ENCODE results near the gene DDX24. TPM values are rescaled to one million over a fixed set of nuclear protein-coding genes. Genes with fewer than 3 reads are reported as not detected.

The DDX24 gene
- total and polyA plus RNA-seq, 2 of the 8 experiments (the other 6 are each of a cell fraction or from before 2014, with no cell fraction given): 89.0 to 201 TPM

- Histone ChIP-seq H4K20me1 (replicated peaks in 1 of 2; ENCODE audit: control insufficient read depth in 1 of 2, insufficient read depth in 2 of 2, low read length in 2 of 2) (no peaks in the 10 kb centered on the region), H2AFZ (ENCODE audit: low read length) (no peak overlapping the region), H3K79me1 (ENCODE audit: low read depth, low read length) (no peaks in the 10 kb centered on the region), H2BK12ac (ENCODE audit: low read depth, low read length) (no peak overlapping the region), H3K14ac (ENCODE audit: insufficient read length) (no peak overlapping the region), H2BK120ac (replicated peaks; ENCODE audit: low read depth, low read length) (no peak overlapping the region), H3K4me3 (ENCODE audit: extremely low read depth in 1 of 4, insufficient read depth in 2 of 4, low read depth in 3 of 4, low read length in 4 of 4) (no peak overlapping the region), H3K4ac (replicated peaks; ENCODE audit: insufficient read length, low read depth, low read length) (no peak overlapping the region), H3K23ac (ENCODE audit: insufficient read length) (no peak overlapping the region), H2AK5ac (ENCODE audit: low read depth, low read length) (no peak overlapping the region), H3K79me2 (ENCODE audit: control insufficient read depth in 1 of 2, insufficient read depth in 2 of 2, low read length in 2 of 2) (no peaks in the 10 kb centered on the region), H3K9me3 (ENCODE audit: insufficient read depth in 2 of 2, low read depth in 1 of 2, low read length in 1 of 2) (no peaks in the 10 kb centered on the region), H3K4me1 (replicated peaks in 1 of 4; ENCODE audit: control insufficient read depth in 3 of 4, insufficient read depth in 4 of 4, low read length in 3 of 4) (no peaks in the 10 kb centered on the region), H4K8ac (ENCODE audit: extremely low read depth, insufficient read depth, low read length) (no peak overlapping the region), H3K23me2 (ENCODE audit: low read depth, low read length) (no peaks in the 10 kb centered on the region), H3K4me2 (ENCODE audit: insufficient read depth in 1 of 2, low read depth in 2 of 2, low read length in 2 of 2) (no peak overlapping the region), H3K56ac (replicated peaks; ENCODE audit: insufficient read length, low read depth, low read length) (no peak overlapping the region), H2BK5ac (ENCODE audit: low read depth, low read length) (no peak overlapping the region), H4K5ac (ENCODE audit: insufficient read length, low read depth, low read length) (no peak overlapping the region), H3K18ac (ENCODE audit: extremely low read depth, low read length) (no peak overlapping the region), H3K9ac (replicated peaks in 1 of 4; ENCODE audit: extremely low read depth in 1 of 4, low read depth in 3 of 4, low read length in 3 of 4) (no peak overlapping the region), H2BK15ac (ENCODE audit: low read length) (no peak overlapping the region), H3K36me3 (ENCODE audit: control insufficient read depth in 2 of 4, insufficient read depth in 4 of 4, low read length in 3 of 4) (no peaks in the 10 kb centered on the region; a peak in 1 of 8 replicates), H3K27ac (ENCODE audit: low read depth, low read length) (no peak overlapping the region), H4K91ac (replicated peaks; ENCODE audit: insufficient read length, low read length) (no peak overlapping the region), H3K27me3 (replicated peaks in 1 of 4; ENCODE audit: control insufficient read depth in 3 of 4, extremely low read depth in 1 of 4, insufficient read depth in 3 of 4, low read length in 3 of 4) (no peaks in the 10 kb centered on the region), H2BK20ac (ENCODE audit: low read length) (no peak overlapping the region)
- CTCF ChIA-PET (ENCODE audit: partially characterized antibody): interaction anchor here (1.1 to 1.8 kb wide), 3 partner anchors 10 to 83 kb away, joined by 4 to 6 read pairs (median 5); partner anchors contain the start of gene IFI27
- WGBS, 2 experiments (ENCODE audit: extremely low coverage in 1 of 2, insufficient coverage in 1 of 2, insufficient read length in 1 of 2, insufficient replicate concordance in 2 of 2, low coverage in 1 of 2, low lambda C conversion rate in 2 of 2, missing lambda C conversion rate in 1 of 2): 93% methylated on average over 4 of the region's 4 CpGs; no CpG with 5 or more reads in 1 of the 2 experiments
- FAIRE-seq: no peak
- POLR2A ChIA-PET (ENCODE audit: partially characterized antibody): interaction anchor here (1.2 kb wide), 1 partner anchor 28 kb away, joined by 4 read pairs; no protein-coding TSS in a partner anchor
- DNase-seq (ENCODE audit: low read depth in 1 of 2, low spot score in 2 of 2): no peak
- TF ChIP-seq NRF1 (IDR thresholded peaks at IDR 0.05; ENCODE audit: low read depth, low read length) (no peak), EZH2 (IDR thresholded peaks at IDR 0.05; ENCODE audit: low read depth, low read length, severe bottlenecking) (no peak), CBX8 (IDR thresholded peaks at IDR 0.05; ENCODE audit: borderline replicate concordance, low read depth, low read length) (no peak), NANOG (IDR thresholded peaks at IDR 0.05; ENCODE audit: insufficient read depth, low read depth, low read length, poor library complexity, severe bottlenecking) (no peak), POLR2AphosphoS5 (IDR thresholded peaks at IDR 0.05; ENCODE audit: low read depth, low read length) (no peak), CTCF (IDR thresholded peaks at IDR 0.05; ENCODE audit: control extremely low read depth in 1 of 3, insufficient read depth in 1 of 3, low read depth in 1 of 3, low read length in 3 of 3) (no peak), USF2 (IDR thresholded peaks at IDR 0.05; ENCODE audit: low read length) (no peak), YY1 (IDR thresholded peaks at IDR 0.05; ENCODE audit: low read depth, low read length) (no peak), HDAC2 (IDR thresholded peaks at IDR 0.05; ENCODE audit: borderline replicate concordance in 1 of 2, low read depth in 2 of 2, low read length in 2 of 2) (no peak), KDM1A (IDR thresholded peaks at IDR 0.05; ENCODE audit: borderline replicate concordance, low read length) (no peak)
Observed at GRCh38 chr14:94100847-94101246, 19.8 kb upstream of the DDX24 start.
